NCI-H146 (cell line): ENCODE data around the gene TRPM2.

ENCODE experiments used
- DNase-seq: peaks from one replicate; lab custom pipeline; 2025; lab: John Stamatoyannopoulos, UW

TRPM2 gene

DNA sequence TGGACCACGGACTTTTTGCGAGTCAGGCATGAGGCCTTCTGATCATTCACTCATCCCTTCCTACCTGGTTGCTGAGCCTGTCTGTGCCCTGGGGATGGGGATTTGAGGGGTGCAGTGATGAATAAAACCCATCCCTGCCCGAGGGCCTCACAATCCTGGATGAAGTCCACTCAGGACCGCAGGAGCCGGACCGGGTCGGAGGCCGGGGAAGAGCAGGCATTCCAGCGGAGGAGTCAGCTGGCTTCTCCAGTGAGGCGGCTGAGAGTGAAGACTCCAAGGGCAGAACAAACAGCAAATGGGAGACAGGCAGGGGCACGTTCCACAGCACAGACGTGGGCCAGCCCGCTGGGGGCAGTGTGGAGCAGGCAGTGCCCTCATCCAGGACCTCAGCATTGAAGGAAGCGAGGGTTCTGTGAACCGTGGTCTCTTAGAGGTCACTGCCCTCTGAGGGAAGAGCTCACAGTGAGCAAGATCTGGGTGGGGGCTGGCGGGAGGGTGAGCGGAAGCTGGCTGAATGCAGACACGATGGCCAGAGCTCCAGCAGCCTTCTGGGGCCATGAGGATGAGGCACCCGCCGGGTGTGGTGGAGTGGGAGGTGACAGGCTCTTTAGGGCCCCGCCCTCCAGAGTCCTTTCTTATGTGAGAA, 91.0 kb downstream of the TRPM2 start:
- no peak for DNase-seq

DNA sequence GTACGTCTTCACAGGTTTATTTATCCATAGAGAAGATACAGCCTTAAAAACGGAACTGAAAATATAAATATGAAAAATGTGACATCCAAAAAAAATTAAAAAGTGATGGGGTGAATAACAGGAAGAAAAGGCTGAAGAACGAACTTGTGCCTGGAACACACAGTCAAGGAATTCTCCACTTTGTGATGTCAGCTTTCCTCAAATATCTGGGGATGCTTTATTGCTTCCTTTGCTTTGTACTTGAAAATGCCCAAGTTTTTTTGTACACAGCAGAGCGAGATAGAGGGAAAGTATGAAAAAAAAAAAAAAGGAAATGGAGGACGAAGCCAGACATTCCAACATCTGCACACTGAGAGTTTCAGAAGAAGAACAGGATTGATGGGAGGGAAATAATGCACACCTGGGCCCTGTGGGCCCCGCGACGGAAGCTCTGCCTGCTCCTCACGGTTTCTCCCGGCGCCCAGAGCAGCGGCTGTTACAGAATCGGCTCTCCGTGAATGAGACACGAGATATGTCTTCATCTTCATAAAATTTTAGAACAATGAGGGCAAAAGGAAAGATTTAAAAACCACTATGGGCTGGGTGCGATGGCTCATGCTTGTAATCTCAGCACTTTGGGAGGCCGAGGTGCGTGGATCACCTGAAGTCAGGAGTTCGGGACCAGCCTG, 91.9 kb downstream of the TRPM2 start:
- no peak for DNase-seq

DNA sequence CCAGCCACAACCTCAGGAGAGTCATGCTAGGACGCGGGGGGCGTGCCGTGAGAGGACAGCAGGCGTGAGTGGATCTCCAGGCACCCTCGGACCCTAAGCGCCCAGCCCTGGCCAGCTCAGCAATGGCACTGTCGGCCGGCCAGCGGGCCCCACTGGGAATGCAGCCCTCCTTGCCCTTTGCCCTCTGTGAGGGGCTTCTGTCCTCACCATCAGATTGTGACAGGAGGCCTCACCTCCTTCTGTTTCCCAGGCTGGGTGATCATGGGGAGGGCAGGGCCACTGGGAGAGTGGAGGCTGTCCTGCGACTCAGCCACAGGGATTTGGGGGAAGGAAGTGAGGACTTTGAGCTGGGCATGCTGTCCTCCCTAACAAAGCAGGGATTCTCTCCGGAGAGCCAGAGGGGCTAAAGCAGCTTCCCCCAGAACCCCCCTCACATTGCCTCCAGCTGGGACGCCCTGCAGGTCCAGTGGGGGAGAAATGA, 95.3 kb downstream of the TRPM2 start:
- no peak for DNase-seq

DNA sequence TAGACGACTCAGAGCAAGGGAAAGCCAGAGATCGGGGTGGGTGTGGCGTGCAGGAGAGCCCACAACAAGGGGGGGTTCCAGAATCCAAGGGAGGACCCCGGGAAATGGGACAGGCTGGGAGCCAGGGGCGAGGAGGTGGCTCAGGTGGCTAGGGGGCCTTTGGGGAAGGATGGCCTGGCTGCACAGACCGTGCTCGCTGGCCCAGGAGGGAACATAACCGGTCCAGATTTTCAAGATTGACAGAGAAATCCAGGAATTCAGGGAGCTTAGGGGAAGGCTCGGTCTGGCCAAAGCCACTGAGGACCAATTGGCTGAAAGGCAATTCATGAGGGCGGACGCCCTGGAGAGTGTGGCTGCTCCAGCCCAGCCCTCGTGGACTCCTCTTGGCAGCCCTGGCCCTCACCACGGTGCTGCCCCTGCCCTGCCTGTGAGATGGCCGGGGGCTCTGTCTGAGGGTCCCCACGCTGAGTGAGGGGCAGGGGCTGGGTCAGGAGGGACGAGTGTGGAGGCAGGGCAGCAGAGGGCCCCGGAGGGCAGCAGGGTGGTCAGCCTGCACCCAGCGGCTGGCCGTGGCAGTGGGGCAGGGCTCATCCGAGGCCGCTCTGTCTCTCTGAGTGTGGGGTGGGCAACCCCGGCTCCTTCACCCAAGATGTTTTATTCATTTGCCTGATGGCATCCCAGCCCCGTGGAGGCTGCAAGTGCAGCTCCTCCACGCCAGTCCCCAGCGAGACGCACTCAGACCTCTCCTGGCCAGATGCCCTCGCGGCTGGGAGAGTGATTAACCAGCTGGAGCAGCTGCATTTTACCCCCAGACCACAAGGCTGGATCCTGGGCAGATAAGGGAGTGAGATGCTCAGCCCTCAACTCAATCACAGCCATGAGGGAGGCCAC, 96.3 kb downstream of the TRPM2 start:
- DNase-seq, result peak; percentile 16

DNA sequence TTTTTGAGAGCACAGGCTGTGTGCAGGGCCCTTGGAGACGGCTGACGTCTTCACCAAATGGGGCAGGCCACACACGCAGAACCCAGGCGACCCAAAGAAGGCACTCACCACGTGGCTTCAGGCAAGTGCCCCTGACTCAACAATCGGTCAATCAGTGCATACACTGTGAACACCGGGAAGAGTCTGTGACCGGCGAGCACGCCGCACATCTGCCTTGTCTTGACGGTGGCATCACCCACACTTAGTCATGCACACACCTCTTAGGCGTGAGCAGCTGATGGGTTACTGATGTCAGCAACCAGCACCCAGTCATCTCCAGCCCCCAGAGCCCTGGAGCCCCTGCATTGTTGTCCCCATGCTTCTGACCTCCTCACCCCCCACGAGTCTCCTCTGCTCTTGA, 97.0 kb downstream of the TRPM2 start:
- DNase-seq, result no peak

DNA sequence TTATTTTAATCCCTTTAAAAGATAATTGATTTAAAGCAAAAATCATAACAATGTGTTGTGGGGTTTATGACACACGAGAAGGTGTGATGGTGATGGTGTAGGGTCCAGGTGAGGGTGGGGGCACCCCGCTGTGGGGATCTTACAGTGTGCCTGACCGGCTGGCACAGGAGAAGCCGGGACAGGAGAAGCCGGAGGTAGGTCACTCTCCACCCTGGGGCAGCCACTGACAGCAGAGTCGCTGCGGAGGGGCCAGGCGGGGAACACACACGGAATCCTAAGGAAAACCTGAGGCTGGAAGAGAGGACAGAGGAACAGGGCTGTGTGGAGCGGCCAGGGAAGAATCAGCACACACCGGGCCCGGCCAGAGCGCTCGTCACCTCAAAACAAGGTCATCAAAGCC, 97.6 kb downstream of the TRPM2 start:
- no peak for DNase-seq

DNA sequence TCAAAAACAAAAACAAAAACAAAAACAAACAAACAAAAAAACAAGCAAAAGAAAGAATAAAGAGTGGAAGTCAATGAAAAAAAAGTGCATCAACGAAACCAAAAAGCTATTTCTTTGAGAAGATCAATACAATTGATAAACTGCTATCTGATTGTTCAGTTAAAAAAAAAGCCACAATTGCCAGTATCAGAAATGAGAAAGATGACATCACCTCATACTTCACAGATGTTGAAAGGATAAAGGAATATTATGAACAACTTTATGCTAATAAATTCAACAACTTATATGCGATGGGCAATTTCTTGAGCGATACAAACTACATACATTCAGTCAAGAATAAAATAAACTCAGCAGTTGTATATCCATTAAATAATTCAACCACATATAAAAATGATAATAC, 99.7 kb downstream of the TRPM2 start:
- no peak for DNase-seq

DNA sequence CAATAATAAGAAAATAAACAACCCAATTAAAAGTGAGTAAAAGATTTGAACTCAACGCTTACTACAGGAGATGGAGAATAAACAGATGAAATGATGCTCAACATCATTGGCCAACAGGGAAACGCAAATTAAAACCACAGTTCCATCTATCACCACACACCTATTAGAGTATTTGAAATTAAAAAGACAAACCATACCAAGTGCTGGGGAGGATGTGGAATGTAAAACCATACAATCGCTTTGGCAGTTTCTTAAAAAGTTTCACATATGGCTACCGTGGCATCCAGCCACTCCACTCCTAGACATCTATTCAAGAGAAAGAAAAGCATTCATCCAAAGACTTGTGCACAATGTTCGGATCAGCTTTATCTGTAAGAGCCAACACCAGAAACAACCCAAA, 100.6 kb downstream of the TRPM2 start:
- no peak for DNase-seq

DNA sequence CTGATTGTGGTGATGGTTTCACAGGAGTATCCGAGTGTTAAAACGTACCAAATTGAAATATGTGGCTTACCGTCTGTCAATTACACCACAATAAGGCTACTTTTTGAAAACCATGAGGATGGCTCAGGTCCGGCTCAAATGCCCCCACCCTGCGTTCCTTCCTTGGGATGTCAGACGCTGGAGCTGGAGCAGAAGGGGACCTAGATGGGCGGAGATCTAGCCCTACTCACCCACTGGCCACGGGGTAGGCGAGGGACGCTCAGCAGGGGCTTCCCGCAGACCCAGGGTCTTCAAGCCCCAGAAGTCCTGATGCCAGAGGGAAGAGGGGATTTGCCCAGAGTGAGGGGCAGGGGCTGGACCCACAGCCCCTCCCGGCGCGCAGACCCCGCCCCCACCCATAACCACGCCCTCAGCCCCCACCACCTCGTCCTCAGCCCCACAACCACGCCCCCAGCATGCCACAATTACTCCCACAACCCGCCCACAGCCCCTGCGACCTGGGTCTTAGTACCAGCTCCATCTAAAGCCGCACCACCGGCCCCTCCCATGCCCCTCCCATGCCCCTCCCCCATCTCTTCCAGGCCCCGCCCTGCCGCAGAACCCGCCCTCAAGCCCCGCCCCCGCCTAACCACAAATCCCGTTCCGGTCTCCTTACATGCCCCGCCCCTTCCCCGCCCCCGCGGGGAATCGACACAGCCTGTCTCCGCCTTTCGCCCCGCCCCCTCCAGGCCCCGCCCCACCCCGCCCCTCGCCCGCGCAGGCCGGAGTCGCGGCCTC, 101.5 kb downstream of the TRPM2 start, which contains the start of gene LRRC3:
Gene LRRC3 (plus strand): TSS at position 764 of the 777 bp plus-strand sequence. CDS start 1,135 bp downstream, outside the sequence.
- DNase-seq, result peak; percentile 93

DNA sequence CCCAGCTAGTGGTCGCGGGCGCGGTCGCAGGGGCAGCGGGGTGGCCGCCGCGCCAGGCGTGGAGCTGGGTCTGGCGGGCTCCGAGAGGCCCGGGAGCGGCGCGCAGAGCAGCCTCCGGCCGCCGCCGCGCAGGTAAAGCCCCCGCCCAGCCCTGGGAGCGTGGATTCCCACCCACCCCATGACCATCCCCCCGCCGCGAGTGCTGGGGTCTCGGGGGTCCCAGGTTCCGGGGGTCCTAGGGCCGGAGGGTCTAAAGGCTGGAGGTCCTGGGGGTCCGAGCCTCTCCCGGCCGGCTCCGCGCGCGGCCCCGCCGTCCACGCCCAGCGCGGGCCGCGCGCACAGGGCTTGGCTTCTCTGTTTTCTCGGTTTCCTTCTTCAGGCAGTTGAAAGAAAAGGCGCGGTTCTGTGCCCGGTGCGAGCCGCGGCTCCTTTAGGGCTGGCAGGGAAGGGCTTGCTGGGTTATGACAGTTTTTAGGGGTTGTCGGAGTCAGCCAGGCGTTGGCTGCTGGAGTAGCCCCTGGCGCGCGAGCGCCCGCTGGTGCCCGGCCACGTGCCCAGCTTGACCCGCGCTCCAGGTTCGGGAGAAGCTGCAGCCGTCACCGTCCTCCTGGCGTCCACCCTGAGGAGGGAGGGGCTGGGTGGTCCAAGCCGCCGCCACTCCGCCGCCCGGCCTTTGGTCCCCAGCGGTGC, 102.2 kb downstream of the TRPM2 start:
- peak; percentile 29 for DNase-seq

DNA sequence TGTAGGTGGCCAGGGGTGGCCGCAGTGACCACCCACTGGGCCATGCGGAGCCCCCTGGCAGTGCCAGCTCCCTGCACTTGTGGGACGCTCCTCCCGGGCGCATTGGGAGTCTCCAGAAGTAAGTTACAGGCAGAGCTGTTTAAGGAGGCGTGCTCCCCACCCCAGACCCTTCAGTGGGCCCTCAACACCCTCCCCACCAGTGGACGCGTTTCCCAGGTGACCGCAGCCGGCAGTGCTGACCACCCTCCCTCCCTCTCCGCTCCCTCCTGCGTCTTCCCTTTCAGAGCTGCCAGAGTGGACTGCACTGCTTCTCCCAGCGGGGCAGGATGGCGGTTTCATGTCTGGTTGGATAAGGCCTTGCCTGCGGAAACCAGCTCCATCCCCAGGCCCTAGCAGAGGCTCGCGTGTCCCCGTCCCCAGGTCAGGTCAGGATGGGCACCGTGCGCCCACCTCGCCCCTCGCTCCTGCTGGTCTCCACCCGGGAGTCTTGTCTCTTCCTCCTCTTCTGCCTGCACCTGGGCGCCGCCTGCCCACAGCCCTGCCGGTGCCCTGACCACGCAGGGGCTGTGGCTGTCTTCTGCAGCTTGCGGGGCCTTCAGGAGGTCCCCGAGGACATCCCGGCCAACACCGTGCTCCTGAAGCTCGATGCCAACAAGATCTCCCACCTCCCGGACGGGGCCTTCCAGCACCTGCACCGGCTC, 102.9 kb downstream of the TRPM2 start:
- DNase-seq, result no peak

DNA sequence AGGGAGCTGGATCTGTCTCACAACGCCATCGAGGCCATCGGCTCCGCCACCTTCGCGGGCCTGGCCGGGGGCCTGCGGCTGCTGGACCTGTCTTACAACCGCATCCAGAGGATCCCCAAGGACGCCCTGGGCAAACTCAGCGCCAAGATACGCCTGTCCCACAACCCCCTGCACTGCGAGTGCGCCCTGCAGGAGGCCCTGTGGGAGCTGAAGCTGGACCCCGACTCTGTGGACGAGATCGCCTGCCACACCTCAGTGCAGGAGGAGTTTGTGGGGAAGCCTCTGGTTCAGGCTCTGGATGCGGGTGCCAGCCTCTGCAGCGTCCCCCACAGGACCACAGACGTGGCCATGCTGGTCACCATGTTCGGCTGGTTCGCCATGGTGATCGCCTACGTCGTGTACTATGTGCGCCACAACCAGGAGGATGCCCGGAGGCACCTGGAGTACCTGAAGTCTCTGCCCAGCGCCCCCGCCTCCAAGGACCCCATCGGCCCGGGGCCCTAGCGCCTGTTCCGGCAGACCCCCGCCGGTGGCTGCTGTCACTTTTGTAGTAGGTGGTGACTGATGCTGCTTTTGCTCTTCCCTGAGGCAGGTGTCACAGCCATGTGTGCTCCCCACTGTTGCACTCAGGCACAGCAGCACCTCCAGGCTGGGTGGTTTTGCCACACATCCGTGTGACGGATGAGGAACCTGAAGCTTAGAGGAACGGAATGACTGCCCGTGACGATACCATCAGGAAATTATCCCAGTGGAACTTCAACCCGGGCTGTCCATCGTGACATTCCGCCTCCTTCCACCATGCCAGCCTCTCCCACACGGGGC, 103.7 kb downstream of the TRPM2 start:
- no peak for DNase-seq

DNA sequence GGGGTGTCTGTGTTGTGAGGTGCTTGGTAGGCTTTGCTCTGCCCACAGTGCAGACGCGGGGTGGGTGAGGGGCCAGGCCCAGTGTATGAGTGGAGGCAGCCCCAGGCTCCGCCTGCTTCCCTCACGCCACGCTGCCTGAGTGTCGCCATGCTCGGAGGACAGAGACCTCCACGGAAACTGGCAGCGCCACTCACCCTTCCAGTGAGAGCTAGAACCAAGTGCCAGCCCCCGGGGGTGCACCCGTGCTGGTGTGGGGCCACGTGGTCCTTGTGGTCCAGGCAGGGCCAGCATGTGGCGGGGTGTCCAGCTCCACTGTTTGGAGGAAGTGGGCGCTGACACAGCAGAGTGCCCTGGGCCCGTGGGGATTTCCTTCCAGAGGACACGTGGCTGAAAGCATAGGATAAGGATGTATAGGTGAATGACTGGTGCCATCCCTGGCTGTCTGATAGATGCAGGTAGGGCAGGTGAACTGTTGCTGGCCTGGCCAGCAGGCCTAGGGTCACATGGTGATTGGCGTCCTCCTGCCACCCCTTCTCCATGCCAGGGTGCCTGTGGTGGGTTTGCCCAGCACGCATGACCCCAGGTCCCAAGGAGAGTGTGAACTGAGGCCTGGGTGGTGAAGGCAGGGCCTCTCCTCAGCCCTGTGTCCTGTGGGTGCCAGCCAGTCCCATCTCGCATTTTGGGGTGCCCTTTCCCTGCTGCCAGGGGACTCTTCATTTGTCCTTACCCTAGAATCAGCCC, 105.7 kb downstream of the TRPM2 start:
- DNase-seq, result no peak

DNA sequence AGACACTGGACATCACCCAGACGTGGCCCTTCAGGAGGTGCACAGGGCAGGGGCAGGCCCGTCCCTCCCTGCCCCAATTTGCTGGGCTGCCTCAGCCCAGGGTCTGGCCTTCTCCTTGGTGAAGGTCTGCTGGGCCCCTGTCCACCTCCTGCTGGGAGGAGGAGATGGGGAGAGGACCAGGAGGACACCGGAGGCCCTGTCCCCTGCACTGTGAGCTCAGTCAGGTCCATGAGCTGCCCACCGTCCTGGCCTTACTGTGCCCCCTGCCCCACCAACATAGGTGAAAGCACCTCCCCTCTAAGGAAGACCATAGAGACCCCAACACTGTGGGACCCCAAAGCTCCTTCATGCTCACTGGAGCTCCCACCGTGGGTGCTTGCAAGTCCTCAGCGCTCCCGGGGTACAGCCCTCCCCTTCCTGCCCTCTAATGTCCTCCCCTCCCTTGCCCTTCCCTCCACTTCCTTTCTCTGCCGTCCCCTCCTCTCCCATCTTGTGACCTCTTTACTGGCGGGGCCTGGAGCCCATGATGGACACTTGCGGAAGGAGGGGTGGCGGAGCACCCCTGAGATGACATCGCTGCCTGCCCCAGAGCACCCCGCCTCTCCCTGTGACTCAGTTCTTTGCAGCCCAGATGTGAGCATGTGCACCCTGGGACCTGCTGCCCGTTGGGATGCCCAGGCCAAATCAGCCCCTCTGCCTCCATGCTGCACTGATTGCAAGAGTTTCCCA, 106.5 kb downstream of the TRPM2 start:
- DNase-seq, result no peak

DNA sequence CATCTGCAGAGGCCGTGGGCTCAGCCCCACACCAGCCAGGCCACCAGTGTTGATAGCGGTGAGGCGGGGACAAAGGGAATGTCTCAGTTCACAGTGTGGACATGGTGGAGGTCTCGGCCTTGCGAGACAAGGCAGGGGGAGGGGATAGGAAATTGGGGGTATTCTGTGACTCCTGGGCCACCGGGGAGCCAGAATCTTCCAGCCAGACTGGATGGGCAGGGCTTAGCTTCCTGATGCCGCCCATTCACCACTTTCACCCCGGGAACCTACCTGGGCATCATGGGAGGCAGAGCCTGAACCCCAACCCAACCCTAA, 107.0 kb downstream of the TRPM2 start:
- DNase-seq, result no peak

DNA sequence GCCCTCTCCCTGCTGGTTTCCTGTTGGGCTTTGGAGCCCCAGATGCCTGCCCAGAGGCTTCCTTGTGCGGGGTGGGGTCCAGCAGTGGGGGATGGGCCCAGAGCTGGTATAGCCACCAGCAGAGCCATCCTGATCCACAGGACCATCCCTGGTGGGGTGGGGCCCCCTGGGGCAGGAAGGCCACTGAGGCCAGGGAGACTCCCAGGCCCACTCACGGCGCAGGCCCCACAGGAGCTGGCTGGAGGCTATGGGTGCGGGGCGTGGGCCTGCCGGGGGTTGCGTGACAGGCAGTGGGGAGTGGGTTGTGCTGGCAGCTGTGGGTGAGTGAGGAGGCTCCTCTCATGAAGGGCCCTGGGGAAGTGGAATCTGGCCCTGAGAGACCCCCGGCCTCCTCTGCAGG, 107.6 kb downstream of the TRPM2 start:
- no peak for DNase-seq

DNA sequence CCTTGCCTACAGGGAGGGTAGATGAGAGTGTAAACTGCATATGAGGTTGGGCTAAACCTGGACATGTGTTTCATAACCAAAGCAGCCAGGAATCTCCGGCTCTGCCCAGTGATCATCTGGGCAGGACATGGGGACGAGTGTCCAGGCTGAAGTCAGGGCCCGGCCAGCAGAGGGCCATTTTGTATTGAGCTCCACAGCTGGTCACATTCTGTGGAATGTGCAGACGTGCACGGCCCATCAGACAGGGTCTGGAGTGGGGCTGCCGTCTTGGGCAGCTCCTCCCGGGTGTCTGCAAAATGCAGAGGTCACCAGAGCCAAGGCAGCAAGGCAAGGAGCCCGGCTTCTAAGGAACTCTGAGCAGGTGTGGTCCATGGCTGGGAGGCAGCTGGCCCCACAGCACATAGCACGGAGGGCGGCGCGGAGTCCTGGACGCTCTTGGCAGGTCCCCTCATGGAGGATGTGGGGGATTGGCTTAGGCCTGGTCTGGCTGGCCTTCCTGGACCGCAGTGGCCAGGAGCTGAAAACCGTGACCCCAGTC, 108.1 kb downstream of the TRPM2 start:
- no peak for DNase-seq

DNA sequence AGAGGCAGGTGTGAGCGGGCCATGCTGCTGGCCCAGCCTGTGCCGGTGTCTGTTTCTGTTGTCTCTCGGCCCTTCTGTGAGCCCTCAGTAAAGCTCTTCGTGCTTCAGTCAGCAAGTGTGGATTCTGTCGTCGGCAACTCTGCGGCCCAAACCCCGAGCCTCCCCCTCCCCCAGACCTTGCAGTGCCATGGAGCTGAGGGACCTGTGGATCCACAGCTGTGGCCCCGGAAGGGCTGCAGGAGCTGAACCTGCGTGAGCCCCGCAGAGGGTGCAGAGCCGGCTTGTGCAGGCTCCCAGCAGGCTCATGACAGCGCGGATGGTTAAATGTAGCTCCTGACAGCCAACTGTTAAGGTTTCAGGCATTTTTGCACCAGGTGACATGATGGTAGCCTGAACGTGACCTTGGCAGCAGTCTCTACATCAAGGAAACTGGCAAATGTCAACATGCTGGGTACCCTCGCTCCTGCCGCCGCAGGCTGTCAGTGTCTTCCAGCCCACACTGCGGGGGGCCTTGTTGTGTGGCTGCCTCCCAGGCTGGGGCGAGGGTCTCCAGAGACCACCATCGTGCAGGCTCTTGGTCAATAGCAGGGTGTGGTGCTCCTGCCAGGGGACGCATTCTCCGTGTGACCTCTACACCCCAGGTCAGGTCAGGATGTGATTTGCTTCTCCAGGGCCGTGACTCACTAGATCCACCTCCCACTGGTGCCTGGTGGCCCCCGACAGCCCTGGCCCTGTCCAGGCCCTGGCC, 108.8 kb downstream of the TRPM2 start:
- no peak for DNase-seq
